H1 (cell line): ENCODE measurements around the gene CSRP1.

ENCODE experiments used
- CHD2 ChIP-seq: IDR thresholded peaks from 2 replicates; pipeline ENCODE4 v1.6.1; 2012; ENCODE audit warnings: low read length, improper control_type of control experiment
- CTCF ChIP-seq, 3 experiments: IDR thresholded peaks; 1 replicate in 2 of 3; 2 replicates in 1 of 3; pipeline versions ENCODE4 v1.5.1 to v1.6.1; 2011; ENCODE audit warnings: low read length in 3 of 3, mild to moderate bottlenecking in 3 of 3, inconsistent platforms in 2 of 3, low read depth in 1 of 3, moderate library complexity in 1 of 3; ENCODE audit not compliant: insufficient read depth in 1 of 3; ENCODE audit errors: control extremely low read depth in 1 of 3
- EGR1 ChIP-seq: IDR thresholded peaks from 2 replicates; pipeline ENCODE4 v1.6.1; 2011; ENCODE audit warnings: low read depth, low read length, borderline replicate concordance
- EP300 ChIP-seq, 2 experiments: IDR thresholded peaks; 1 replicate in 1 of 2; 2 replicates in 1 of 2; pipeline ENCODE4 v1.6.1; 2011 to 2012; ENCODE audit warnings: low read depth in 2 of 2, low read length in 2 of 2, mild to moderate bottlenecking in 2 of 2, borderline replicate concordance in 1 of 2, inconsistent platforms in 1 of 2, moderate library complexity in 1 of 2
- GABPA ChIP-seq: IDR thresholded peaks from 2 replicates; pipeline ENCODE4 v1.6.1; 2011; ENCODE audit warnings: mild to moderate bottlenecking, low read length, moderate library complexity, borderline replicate concordance; ENCODE audit not compliant: insufficient read depth
- POLR2A ChIP-seq, 2 experiments: IDR thresholded peaks; 1 replicate in 1 of 2; 2 replicates in 1 of 2; pipeline ENCODE4 v1.6.1; 2011; ENCODE audit warnings: low read depth in 2 of 2, low read length in 2 of 2, mild to moderate bottlenecking in 2 of 2; ENCODE audit errors: control extremely low read depth in 1 of 2
- POLR2AphosphoS5 ChIP-seq: IDR thresholded peaks from 2 replicates; pipeline ENCODE4 v1.6.1; 2011; ENCODE audit warnings: low read depth, low read length

- TF ChIP-seq CTCF (IDR thresholded peaks at IDR 0.05; ENCODE audit: control extremely low read depth in 1 of 3, insufficient read depth in 1 of 3, low read depth in 1 of 3, low read length in 3 of 3) (no peak), GABPA (no peak), EP300 (IDR thresholded peaks at IDR 0.05; ENCODE audit: borderline replicate concordance in 1 of 2, low read depth in 2 of 2, low read length in 2 of 2) (no peak), POLR2AphosphoS5 (no peak), EGR1 (no peak), CHD2 (no peak), POLR2A (IDR thresholded peaks at IDR 0.05; ENCODE audit: control extremely low read depth in 1 of 2, low read depth in 2 of 2, low read length in 2 of 2) (no peak)
Observed at GRCh38 chr1:201501144-201501543, 5.8 kb downstream of the CSRP1 start.
